ENCODE measurements around the gene CGA.
A peak's percentile ranks its signal among the peaks of the same experiment; 100 is the strongest.

Gene CGA

DNA sequence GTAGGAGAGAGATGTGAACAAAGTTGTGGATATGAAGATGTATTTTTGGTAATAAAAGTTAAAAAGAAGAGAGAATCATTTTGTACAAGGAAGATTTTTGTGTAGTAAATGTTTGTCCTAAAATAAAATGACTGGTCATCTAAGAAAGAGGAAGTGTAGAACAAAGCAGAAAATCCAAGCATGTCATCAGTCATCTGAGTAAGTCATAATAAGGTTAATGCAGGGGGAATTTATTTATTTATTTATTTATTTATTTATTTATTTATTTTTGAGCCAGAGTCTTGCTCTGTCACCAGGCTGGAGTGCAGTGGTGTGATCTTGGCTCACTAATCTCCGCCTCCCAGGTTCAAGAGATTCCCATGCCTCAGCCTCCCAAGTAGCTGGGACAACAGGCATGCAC lies 15.7 kb upstream of the CGA start (continued):
- TF ChIP-seq ZNF169 (tag by site-specific recombination; IDR thresholded peaks at IDR 0.05) (no peak), ZNF629 (tag by site-specific recombination; IDR thresholded peaks at IDR 0.05) (no peak), ZNF423 (tag by site-specific recombination; IDR thresholded peaks at IDR 0.05) (no peak), OVOL3 (tag by site-specific recombination; IDR thresholded peaks at IDR 0.05) (no peak), ZNF513 (tag by site-specific recombination; IDR thresholded peaks at IDR 0.05) (no peak), PRDM10 (tag by site-specific recombination; IDR thresholded peaks at IDR 0.05) (no peak), ZSCAN30 (tag by site-specific recombination; IDR thresholded peaks at IDR 0.05) (no peak), YY2 (tag by site-specific recombination; IDR thresholded peaks at IDR 0.05) (no peak), GLIS1 (tag by site-specific recombination; IDR thresholded peaks at IDR 0.05) (no peak), ZNF776 (tag by site-specific recombination; IDR thresholded peaks at IDR 0.05; ENCODE audit: borderline replicate concordance) (no peak), ZNF433 (tag by site-specific recombination; IDR thresholded peaks at IDR 0.05; ENCODE audit: low read depth) (peak; percentile 35; the same call in 1 of the 2 replicates), ZNF501 (tag by site-specific recombination; IDR thresholded peaks at IDR 0.05) (0 out of 2 replicates have a peak, but pooled peaks have one; percentile 36), HOXC10 (CRISPR knock-in tag; IDR thresholded peaks at IDR 0.05) (no peak), ZSCAN16 (tag by site-specific recombination; IDR thresholded peaks at IDR 0.05) (no peak), ZNF510 (tag by site-specific recombination; IDR thresholded peaks at IDR 0.05; ENCODE audit: insufficient replicate concordance) (peak; percentile 58), ZNF843 (tag by site-specific recombination; IDR thresholded peaks at IDR 0.05) (no peak), ZNF530 (tag by site-specific recombination; IDR thresholded peaks at IDR 0.05; ENCODE audit: low read depth) (no peak), ZNF121 (tag by site-specific recombination; IDR thresholded peaks at IDR 0.05) (no peak), ZNF24 (tag by site-specific recombination; IDR thresholded peaks at IDR 0.05) (no peak), ZNF514 (tag by site-specific recombination; IDR thresholded peaks at IDR 0.05) (no peak), ZNF248 (tag by site-specific recombination; IDR thresholded peaks at IDR 0.05) (no peak), ZNF677 (tag by site-specific recombination; IDR thresholded peaks at IDR 0.05) (no peak), ZNF394 (tag by site-specific recombination; IDR thresholded peaks at IDR 0.05; ENCODE audit: borderline replicate concordance) (peak; percentile 89), ZNF830 (tag by site-specific recombination; IDR thresholded peaks at IDR 0.05; ENCODE audit: low read depth) (no peak), ZNF324 (tag by site-specific recombination; IDR thresholded peaks at IDR 0.05) (no peak), SETDB1 (IDR thresholded peaks at IDR 0.05; ENCODE audit: insufficient read length, low read length) (no peak), ZBTB10 (tag by site-specific recombination; IDR thresholded peaks at IDR 0.05) (no peak)
- TF ChIP-seq, protein P1, sequence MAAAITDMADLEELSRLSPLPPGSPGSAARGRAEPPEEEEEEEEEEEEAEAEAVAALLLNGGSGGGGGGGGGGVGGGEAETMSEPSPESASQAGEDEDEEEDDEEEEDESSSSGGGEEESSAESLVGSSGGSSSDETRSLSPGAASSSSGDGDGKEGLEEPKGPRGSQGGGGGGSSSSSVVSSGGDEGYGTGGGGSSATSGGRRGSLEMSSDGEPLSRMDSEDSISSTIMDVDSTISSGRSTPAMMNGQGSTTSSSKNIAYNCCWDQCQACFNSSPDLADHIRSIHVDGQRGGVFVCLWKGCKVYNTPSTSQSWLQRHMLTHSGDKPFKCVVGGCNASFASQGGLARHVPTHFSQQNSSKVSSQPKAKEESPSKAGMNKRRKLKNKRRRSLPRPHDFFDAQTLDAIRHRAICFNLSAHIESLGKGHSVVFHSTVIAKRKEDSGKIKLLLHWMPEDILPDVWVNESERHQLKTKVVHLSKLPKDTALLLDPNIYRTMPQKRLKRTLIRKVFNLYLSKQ (tag by site-specific recombination; IDR thresholded peaks at IDR 0.05; ENCODE audit: borderline replicate concordance) = no peak
- TF ChIP-seq, protein P2, sequence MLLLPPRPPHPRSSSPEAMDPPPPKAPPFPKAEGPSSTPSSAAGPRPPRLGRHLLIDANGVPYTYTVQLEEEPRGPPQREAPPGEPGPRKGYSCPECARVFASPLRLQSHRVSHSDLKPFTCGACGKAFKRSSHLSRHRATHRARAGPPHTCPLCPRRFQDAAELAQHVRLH (tag by site-specific recombination; IDR thresholded peaks at IDR 0.05) = no peak
- TF ChIP-seq, protein P3, sequence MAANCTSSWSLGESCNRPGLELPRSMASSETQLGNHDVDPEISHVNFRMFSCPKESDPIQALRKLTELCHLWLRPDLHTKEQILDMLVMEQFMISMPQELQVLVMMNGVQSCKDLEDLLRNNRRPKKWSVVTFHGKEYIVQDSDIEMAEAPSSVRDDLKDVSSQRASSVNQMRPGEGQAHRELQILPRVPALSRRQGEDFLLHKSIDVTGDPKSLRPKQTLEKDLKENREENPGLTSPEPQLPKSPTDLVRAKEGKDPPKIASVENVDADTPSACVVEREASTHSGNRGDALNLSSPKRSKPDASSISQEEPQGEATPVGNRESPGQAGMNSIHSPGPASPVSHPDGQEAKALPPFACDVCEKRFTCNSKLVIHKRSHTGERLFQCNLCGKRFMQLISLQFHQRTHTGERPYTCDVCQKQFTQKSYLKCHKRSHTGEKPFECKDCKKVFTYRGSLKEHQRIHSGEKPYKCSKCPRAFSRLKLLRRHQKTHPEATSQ (tag by site-specific recombination; IDR thresholded peaks at IDR 0.05) = no peak
